ENCODE data around the gene TPI1. TPM values are rescaled to one million over a fixed set of nuclear protein-coding genes. Genes with fewer than 3 reads are reported as not detected.

TPI1 gene
- total RNA-seq, 1 experiment from 2014 or later: 549 TPM

DNA sequence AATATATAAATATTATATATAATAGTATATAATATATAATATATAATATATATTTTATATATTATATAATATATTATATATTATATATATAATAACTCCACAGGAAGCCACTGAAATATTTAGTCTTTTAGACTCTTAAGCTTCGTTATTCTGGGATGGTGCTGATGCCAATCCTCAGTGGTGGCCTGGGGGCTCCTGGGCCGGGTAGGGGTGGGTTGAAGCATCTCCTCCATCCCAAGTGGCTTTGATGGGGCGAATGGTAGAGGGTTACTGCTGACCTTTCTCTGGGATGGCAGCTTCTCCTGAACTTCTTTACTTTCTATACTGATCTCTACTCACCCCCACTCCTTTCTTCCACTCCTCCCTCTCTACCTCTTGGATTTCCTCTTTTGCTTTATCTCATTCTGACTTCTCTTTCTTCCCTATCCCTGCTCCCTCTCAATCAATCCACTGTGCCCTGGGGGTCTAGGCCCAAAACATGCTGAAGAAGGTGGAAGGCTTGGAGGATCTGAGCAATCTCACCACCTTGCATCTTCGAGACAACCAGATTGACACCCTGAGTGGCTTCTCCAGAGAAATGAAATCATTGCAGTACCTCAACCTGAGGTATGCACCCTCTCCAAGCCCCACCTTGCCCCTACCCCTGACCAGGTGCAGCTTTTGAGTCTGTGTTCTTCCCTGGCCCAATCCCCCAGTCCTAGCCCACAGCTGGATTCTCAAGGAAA is 42.3 kb downstream of the TPI1 start:
- H3K27ac Mint-ChIP-seq (ENCODE audit: low read depth, unreplicated experiment): no peak overlapping the region
- no peaks in the 10 kb centered on the region for H3K36me3 Mint-ChIP-seq (ENCODE audit: insufficient read depth, unreplicated experiment)
- H3K4me3 Mint-ChIP-seq (ENCODE audit: unreplicated experiment): no peak overlapping the region
- H3K27me3 Mint-ChIP-seq (ENCODE audit: insufficient read depth, unreplicated experiment): peaks cover 11% of the 10 kb centered on the region
- TF ChIP-seq, protein P1, sequence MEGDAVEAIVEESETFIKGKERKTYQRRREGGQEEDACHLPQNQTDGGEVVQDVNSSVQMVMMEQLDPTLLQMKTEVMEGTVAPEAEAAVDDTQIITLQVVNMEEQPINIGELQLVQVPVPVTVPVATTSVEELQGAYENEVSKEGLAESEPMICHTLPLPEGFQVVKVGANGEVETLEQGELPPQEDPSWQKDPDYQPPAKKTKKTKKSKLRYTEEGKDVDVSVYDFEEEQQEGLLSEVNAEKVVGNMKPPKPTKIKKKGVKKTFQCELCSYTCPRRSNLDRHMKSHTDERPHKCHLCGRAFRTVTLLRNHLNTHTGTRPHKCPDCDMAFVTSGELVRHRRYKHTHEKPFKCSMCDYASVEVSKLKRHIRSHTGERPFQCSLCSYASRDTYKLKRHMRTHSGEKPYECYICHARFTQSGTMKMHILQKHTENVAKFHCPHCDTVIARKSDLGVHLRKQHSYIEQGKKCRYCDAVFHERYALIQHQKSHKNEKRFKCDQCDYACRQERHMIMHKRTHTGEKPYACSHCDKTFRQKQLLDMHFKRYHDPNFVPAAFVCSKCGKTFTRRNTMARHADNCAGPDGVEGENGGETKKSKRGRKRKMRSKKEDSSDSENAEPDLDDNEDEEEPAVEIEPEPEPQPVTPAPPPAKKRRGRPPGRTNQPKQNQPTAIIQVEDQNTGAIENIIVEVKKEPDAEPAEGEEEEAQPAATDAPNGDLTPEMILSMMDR (IDR thresholded peaks at IDR 0.05; ENCODE audit: unreplicated experiment): no peak
- no peaks in the 10 kb centered on the region for H3K9me3 Mint-ChIP-seq (ENCODE audit: unreplicated experiment)
- intact Hi-C loops (cut with micrococcal nuclease): no loop called here
- ChIA-PET POLR2A (interaction anchor here (1.1 to 3.1 kb wide), 4 partner anchors 16 to 53 kb away, joined by 3 to 11 read pairs (median 4); partner anchors contain the start of gene SPSB2), CTCF (interaction anchor here (1.0 to 3.1 kb wide), 3 partner anchors 8 to 192 kb away, joined by 3 to 15 read pairs (median 3); no protein-coding TSS in a partner anchor)
- H3K4me1 Mint-ChIP-seq (ENCODE audit: insufficient read depth, unreplicated experiment): peaks cover 2% of the 10 kb centered on the region
- DNase-seq (ENCODE audit: unreplicated experiment): no peak
- no TSS peak for BruUV-seq (replicated peaks)

DNA sequence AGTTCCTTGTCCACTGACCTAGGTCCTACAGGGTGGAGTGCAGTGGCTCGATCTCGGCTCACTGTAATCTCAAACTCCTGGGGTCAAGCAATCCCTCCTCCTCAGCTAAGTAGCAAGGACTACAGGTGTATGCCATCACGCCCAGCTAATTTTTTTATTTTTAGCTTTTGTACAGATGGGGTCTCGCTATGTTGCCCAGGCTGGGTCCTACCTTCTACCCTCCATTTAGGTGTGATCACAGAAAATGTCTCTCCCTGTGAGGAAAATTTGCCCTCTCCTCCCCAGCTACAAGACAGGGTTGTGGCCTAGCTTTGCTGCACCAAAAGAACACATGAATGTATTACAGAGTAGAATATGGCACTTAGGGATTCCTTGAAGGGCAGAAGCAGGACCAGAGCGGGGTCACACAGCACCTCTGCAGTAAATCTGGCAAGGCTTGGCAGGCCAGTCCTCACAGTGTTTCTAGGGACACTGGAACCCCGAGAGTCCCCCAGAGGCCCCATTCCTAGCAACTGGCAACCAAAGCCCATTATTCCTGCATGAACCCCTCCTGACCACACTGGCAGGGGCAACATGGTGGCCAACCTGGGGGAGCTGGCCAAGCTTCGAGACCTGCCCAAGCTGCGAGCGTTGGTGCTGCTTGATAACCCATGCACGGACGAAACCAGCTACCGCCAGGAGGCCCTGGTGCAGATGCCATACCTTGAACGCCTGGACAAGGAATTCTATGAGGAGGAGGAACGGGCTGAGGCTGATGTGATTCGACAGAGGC is 45.0 kb downstream of the TPI1 start:
- CTCF ChIA-PET: interaction anchor here (0.6 to 2.5 kb wide), 4 partner anchors 9 to 996 kb away, joined by 3 to 16 read pairs (median 7); no protein-coding TSS in a partner anchor
- no peak overlapping the region for H3K4me3 Mint-ChIP-seq (ENCODE audit: unreplicated experiment)

DNA sequence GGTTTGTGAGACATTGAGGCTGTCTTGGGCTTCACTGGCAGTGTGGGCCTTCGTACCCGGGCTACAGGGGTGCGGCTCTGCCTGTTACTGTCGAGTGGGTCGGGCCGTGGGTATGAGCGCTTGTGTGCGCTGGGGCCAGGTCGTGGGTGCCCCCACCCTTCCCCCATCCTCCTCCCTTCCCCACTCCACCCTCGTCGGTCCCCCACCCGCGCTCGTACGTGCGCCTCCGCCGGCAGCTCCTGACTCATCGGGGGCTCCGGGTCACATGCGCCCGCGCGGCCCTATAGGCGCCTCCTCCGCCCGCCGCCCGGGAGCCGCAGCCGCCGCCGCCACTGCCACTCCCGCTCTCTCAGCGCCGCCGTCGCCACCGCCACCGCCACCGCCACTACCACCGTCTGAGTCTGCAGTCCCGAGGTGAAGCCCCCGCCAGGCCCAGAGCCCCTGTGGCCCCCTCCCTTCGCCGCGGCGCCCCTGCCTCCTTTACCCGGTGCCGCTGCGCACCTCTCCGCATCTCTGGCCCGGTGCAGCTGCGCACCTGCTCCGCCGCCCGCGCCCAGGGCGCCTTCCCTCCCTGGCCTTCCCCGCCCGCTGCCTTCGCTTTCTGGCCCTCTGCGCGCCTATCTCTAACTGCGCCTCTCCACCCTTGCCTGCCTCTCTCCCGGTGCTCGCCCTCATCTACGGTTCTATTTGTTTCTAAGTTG is 47.1 kb downstream of the TPI1 start, which contains the start of gene ENO2:
Gene ENO2, plus strand, starts transcription at position 335 of the 701 bp plus-strand sequence. CDS start 1,253 bp downstream, outside the sequence.
- Mint-ChIP-seq H3K36me3 (ENCODE audit: insufficient read depth, unreplicated experiment) (no peaks in the 10 kb centered on the region), H3K27me3 (ENCODE audit: insufficient read depth, unreplicated experiment) (peaks cover 11% of the 10 kb centered on the region), H3K4me3 (ENCODE audit: unreplicated experiment) (peak within 1 kb of the TSS; percentile 79), H3K27ac (ENCODE audit: low read depth, unreplicated experiment) (no peak within 1 kb of the TSS), H3K9me3 (ENCODE audit: unreplicated experiment) (no peaks in the 10 kb centered on the region), H3K4me1 (ENCODE audit: insufficient read depth, unreplicated experiment) (peaks cover 9% of the 10 kb centered on the region)
- CTCF ChIA-PET: no interaction called here
- intact Hi-C loops (cut with micrococcal nuclease): no loop called here
- TF ChIP-seq, protein P1 (IDR thresholded peaks at IDR 0.05; ENCODE audit: unreplicated experiment): no peak
- DNase-seq (ENCODE audit: unreplicated experiment): peak; percentile 47
- POLR2A ChIA-PET: interaction anchor here (0.6 to 1.2 kb wide), 3 partner anchors 12 to 23 kb away, joined by 3 read pairs; no protein-coding TSS in a partner anchor
- no TSS peak for BruUV-seq (replicated peaks)

More for the DNA sequence above, 45.0 kb downstream of the TPI1 start:
- peaks cover 11% of the 10 kb centered on the region for H3K27me3 Mint-ChIP-seq (ENCODE audit: insufficient read depth, unreplicated experiment)
- no peaks in the 10 kb centered on the region for H3K9me3 Mint-ChIP-seq (ENCODE audit: unreplicated experiment)
- no peak for DNase-seq (ENCODE audit: unreplicated experiment)
- TF ChIP-seq, protein P1 (IDR thresholded peaks at IDR 0.05; ENCODE audit: unreplicated experiment): no peak
- POLR2A ChIA-PET: interaction anchor here (0.5 to 1.4 kb wide), 6 partner anchors 10 to 61 kb away, joined by 3 to 4 read pairs (median 3); partner anchors contain the start of genes C12orf57, CDCA3, RNU7-1 and SPSB2
- no peaks in the 10 kb centered on the region for H3K36me3 Mint-ChIP-seq (ENCODE audit: insufficient read depth, unreplicated experiment)
- intact Hi-C loops (cut with micrococcal nuclease): no loop called here
- H3K4me1 Mint-ChIP-seq (ENCODE audit: insufficient read depth, unreplicated experiment): peaks cover 8% of the 10 kb centered on the region
- no peak overlapping the region for H3K27ac Mint-ChIP-seq (ENCODE audit: low read depth, unreplicated experiment)
- BruUV-seq (replicated peaks): no TSS peak

Data from MCF 10A (cell line).